PC-3 (cell line): ENCODE results near the gene MGAT5. TPM values are rescaled to one million over a fixed set of nuclear protein-coding genes. Genes with fewer than 3 reads are reported as not detected.

Source experiments
- ATAC-seq: fragments of 200-7000 bp; cut with Tn5 transposase; 2 replicates; pipeline ENCODE4 v1.9.1; 2020; ENCODE audit warnings: mild to moderate bottlenecking, moderate library complexity
- BruUV-seq: library from RNA; stranded (reverse); fragments of 400-500 nt; replicated peaks from 2 replicates; lab custom pipeline; 2021; lab: Mats Ljungman, UMichigan
- CTCF ChIA-PET: fragments of 300-600 bp; sonication (Branson Sonifier 250); formaldehyde crosslinking; loops from one replicate; lab custom pipeline; 2022; ENCODE audit warnings: antibody characterized with exemption; lab: Charles Lee
- POLR2A ChIA-PET: fragments of 300-600 bp; sonication (Branson Sonifier 250); formaldehyde crosslinking; loops from one replicate; lab custom pipeline; 2022; ENCODE audit warnings: antibody characterized with exemption; ENCODE audit not compliant: unreplicated experiment; lab: Charles Lee
- DNase-seq: peaks from one replicate; pipeline ENCODE4 v3.0.0-alpha.2; 2015
- H2AFZ ChIP-seq: fragments of 300-600 bp; sonication (generic); 2 replicates; pipeline ENCODE4 v1.6.0; 2016; ENCODE audit warnings: antibody characterized with exemption, low read length
- H3F3A ChIP-seq: fragments of 300-600 bp; sonication (generic); one replicate; pipeline ENCODE4 v1.6.0; 2017; ENCODE audit warnings: antibody characterized with exemption, low read length, control low read depth, mild to moderate bottlenecking; ENCODE audit not compliant: unreplicated experiment
- H3K27ac ChIP-seq: fragments of 300-600 bp; sonication (generic); 2 replicates; pipeline ENCODE4 v1.5.1; 2016; ENCODE audit warnings: mild to moderate bottlenecking, low read length
- H3K27me3 ChIP-seq: fragments of 300-600 bp; sonication (generic); 2 replicates; pipeline ENCODE4 v1.6.1; 2016; ENCODE audit warnings: low read length, mixed read lengths
- H3K36me3 ChIP-seq: fragments of 300-600 bp; sonication (generic); 2 replicates; pipeline ENCODE4 v1.6.1; 2016; ENCODE audit warnings: low read depth, mixed run types, low read length, mixed read lengths
- H3K4me1 ChIP-seq: fragments of 300-600 bp; sonication (generic); 2 replicates; pipeline ENCODE4 v1.5.1; 2016; ENCODE audit warnings: low read length; ENCODE audit not compliant: insufficient read depth
- H3K4me2 ChIP-seq: fragments of 300-600 bp; sonication (generic); 2 replicates; pipeline ENCODE4 v1.6.0; 2016; ENCODE audit warnings: low read length
- H3K4me3 ChIP-seq: fragments of 300-600 bp; sonication (generic); 2 replicates; pipeline ENCODE4 v1.5.1; 2016; ENCODE audit warnings: mild to moderate bottlenecking, low read length, mixed read lengths
- H3K79me2 ChIP-seq: fragments of 300-600 bp; sonication (generic); 2 replicates; pipeline ENCODE4 v1.6.1; 2017; ENCODE audit warnings: low read length, mixed read lengths
- H3K9ac ChIP-seq: fragments of 300-600 bp; sonication (generic); 2 replicates; pipeline ENCODE4 v1.6.0; 2016; ENCODE audit warnings: mild to moderate bottlenecking, low read length
- H3K9me2 ChIP-seq: fragments of 300-600 bp; sonication (generic); replicated peaks from 2 replicates; pipeline ENCODE4 v1.6.1; 2016; ENCODE audit warnings: mixed run types, low read length, mixed read lengths
- H3K9me3 ChIP-seq: fragments of 300-600 bp; sonication (generic); 2 replicates; pipeline ENCODE4 v1.6.1; 2016; ENCODE audit warnings: low read length, mixed read lengths
- H4K20me1 ChIP-seq: fragments of 300-600 bp; sonication (generic); 2 replicates; pipeline ENCODE4 v1.6.1; 2016; ENCODE audit warnings: low read length, mixed read lengths
- CTCF ChIP-seq: fragments of 300-600 bp; sonication (generic); conservative IDR thresholded peaks from 2 replicates; pipeline ENCODE4 v1.5.1; 2017; ENCODE audit warnings: antibody characterized with exemption, low read depth, mild to moderate bottlenecking, low read length
- EZH2 ChIP-seq: fragments of 300-600 bp; sonication (generic); IDR thresholded peaks from one replicate; pipeline ENCODE4 v1.6.1; 2017; ENCODE audit warnings: antibody characterized with exemption, mild to moderate bottlenecking, low read length; ENCODE audit not compliant: unreplicated experiment
- EZH2phosphoT487 ChIP-seq: fragments of 300-600 bp; sonication (generic); IDR thresholded peaks from 2 replicates; pipeline ENCODE4 v1.6.1; 2018; ENCODE audit warnings: mild to moderate bottlenecking, antibody characterized with exemption, low read length, borderline replicate concordance
- intact Hi-C: fragments of 100-400 bp; cut with micrococcal nuclease; formaldehyde crosslinking; loops from 2 replicates; pipeline ENCODE4 v1.9.0; 2023
- total RNA-seq: library from RNA; depleted of rRNA; stranded (reverse); fragments of >200 nt; gene quantifications from 2 replicates; pipeline ENCODE4 v1.2.3, GENCODE V29; 2014

The MGAT5 gene
- total RNA-seq, 1 experiment from 2014 or later: 33.8 TPM

GRCh38 chr2:134429886-134430285, 176.0 kb downstream of the MGAT5 start:
- ChIA-PET CTCF (no interaction called here), POLR2A (no interaction called here)
- H3K4me2 ChIP-seq: no peak overlapping the region
- no peak for DNase-seq
- no peak overlapping the region for H3K27ac ChIP-seq
- no peaks in the 10 kb centered on the region for H3K9me2 ChIP-seq
- H4K20me1 ChIP-seq: no peaks in the 10 kb centered on the region
- intact Hi-C loops: no loop called here
- no peak for ATAC-seq
- no peaks in the 10 kb centered on the region for H3K27me3 ChIP-seq
- H3K9ac ChIP-seq: no peak overlapping the region
- no peak for TF ChIP-seq CTCF
- no peak for TF ChIP-seq EZH2phosphoT487
- TF ChIP-seq EZH2: no peak
- no peaks in the 10 kb centered on the region for H3K9me3 ChIP-seq
- peaks cover 6% of the 10 kb centered on the region; the same call in 1 of the 2 replicates for H3K36me3 ChIP-seq
- H3K4me1 ChIP-seq: peaks cover 33% of the 10 kb centered on the region
- H3F3A ChIP-seq: no peaks in the 10 kb centered on the region
- H2AFZ ChIP-seq: no peak overlapping the region
- H3K4me3 ChIP-seq: no peak overlapping the region
- no TSS peak for BruUV-seq
- H3K79me2 ChIP-seq: no peaks in the 10 kb centered on the region

- Histone ChIP-seq H3K27me3 (no peaks in the 10 kb centered on the region), H2AFZ (no peak overlapping the region), H3K27ac (peak overlapping the region; percentile 73), H3K9ac (no peak overlapping the region), H3K79me2 (no peaks in the 10 kb centered on the region), H3K36me3 (peaks cover 6% of the 10 kb centered on the region; the same call in 1 of the 2 replicates), H3K4me3 (no peak overlapping the region), H3K9me2 (no peaks in the 10 kb centered on the region), H3F3A (no peaks in the 10 kb centered on the region), H3K4me2 (peak overlapping the region; percentile 61), H3K9me3 (no peaks in the 10 kb centered on the region), H3K4me1 (peaks cover 20% of the 10 kb centered on the region), H4K20me1 (no peaks in the 10 kb centered on the region)
- no TSS peak for BruUV-seq
- ChIA-PET POLR2A (interaction anchor here (0.5 to 0.6 kb wide), 2 partner anchors 11 to 21 kb away, joined by 3 read pairs; no protein-coding TSS in a partner anchor), CTCF (interaction anchor here (0.7 to 1.0 kb wide), 4 partner anchors 19 to 314 kb away, joined by 3 to 4 read pairs (median 4); no protein-coding TSS in a partner anchor)
- intact Hi-C loops: loop anchor here (2.0 kb wide), 1 partner anchor 19 kb away; no protein-coding TSS in a partner anchor
- TF ChIP-seq EZH2 (no peak), CTCF (no peak), EZH2phosphoT487 (no peak)
- peak; percentile 85 for ATAC-seq
- DNase-seq: peak; percentile 71
Observed at GRCh38 chr2:134431838-134432434, 178.1 kb downstream of the MGAT5 start.

- no peak overlapping the region for H3K9ac ChIP-seq
- H3K36me3 ChIP-seq: peaks cover 6% of the 10 kb centered on the region; the same call in 1 of the 2 replicates
- H3K9me3 ChIP-seq: no peaks in the 10 kb centered on the region
- TF ChIP-seq EZH2phosphoT487 (no peak), EZH2 (no peak), CTCF (no peak)
- no peaks in the 10 kb centered on the region for H4K20me1 ChIP-seq
- intact Hi-C loops: loop anchor here (2.0 kb wide), 1 partner anchor 18 kb away; no protein-coding TSS in a partner anchor
- H3K4me2 ChIP-seq: peak overlapping the region; percentile 61
- peak; percentile 59 for DNase-seq
- no peaks in the 10 kb centered on the region for H3F3A ChIP-seq
- CTCF ChIA-PET: interaction anchor here (0.7 to 1.0 kb wide), 4 partner anchors 18 to 314 kb away, joined by 3 to 4 read pairs (median 4); no protein-coding TSS in a partner anchor
- no peaks in the 10 kb centered on the region for H3K79me2 ChIP-seq
- H3K4me3 ChIP-seq: no peak overlapping the region
- H3K27me3 ChIP-seq: no peaks in the 10 kb centered on the region
- POLR2A ChIA-PET: interaction anchor here (0.5 to 0.6 kb wide), 2 partner anchors 11 to 22 kb away, joined by 3 read pairs; no protein-coding TSS in a partner anchor
- peaks cover 20% of the 10 kb centered on the region for H3K4me1 ChIP-seq
- peak overlapping the region; percentile 73 for H3K27ac ChIP-seq
- ATAC-seq: peak; percentile 85
- no peaks in the 10 kb centered on the region for H3K9me2 ChIP-seq
- BruUV-seq: no TSS peak
- H2AFZ ChIP-seq: no peak overlapping the region
Observed at GRCh38 chr2:134432435-134432883, 178.6 kb downstream of the MGAT5 start.
